H9 (cell line): Measurements from ENCODE around the gene VTA1. TPM values are rescaled to one million over a fixed set of nuclear protein-coding genes. Genes with fewer than 3 reads are reported as not detected.

Source experiments
- DNase-seq: peaks from one replicate; pipeline ENCODE4 v3.0.0-alpha.2; 2017
- H2AFZ ChIP-seq: one replicate; pipeline ENCODE4 v1.6.1; 2013; ENCODE audit warnings: mild to moderate bottlenecking, low read length, control low read depth, moderate library complexity
- H2AK5ac ChIP-seq: 2 replicates; pipeline ENCODE4 v1.6.1; 2013; ENCODE audit warnings: low read length, control low read depth, mixed read lengths; ENCODE audit not compliant: insufficient read length
- H2BK120ac ChIP-seq: one replicate; pipeline ENCODE4 v1.6.1; 2013; ENCODE audit warnings: low read depth, mild to moderate bottlenecking, low read length, control low read depth, inconsistent platforms; ENCODE audit not compliant: poor library complexity, severe bottlenecking
- H2BK12ac ChIP-seq: 2 replicates; pipeline ENCODE4 v1.6.1; 2013; ENCODE audit warnings: low read length, control low read depth, mixed read lengths, low read depth; ENCODE audit not compliant: insufficient read length
- H2BK15ac ChIP-seq: 2 replicates; pipeline ENCODE4 v1.6.1; 2013; ENCODE audit warnings: low read depth, low read length, control low read depth
- H2BK20ac ChIP-seq: one replicate; pipeline ENCODE4 v1.6.1; 2013; ENCODE audit warnings: low read depth, mild to moderate bottlenecking, low read length, control low read depth, inconsistent platforms; ENCODE audit not compliant: poor library complexity, severe bottlenecking
- H2BK5ac ChIP-seq: 2 replicates; pipeline ENCODE4 v1.6.1; 2013; ENCODE audit warnings: low read length, control low read depth, mixed read lengths; ENCODE audit not compliant: insufficient read length
- H3K14ac ChIP-seq: 2 replicates; pipeline ENCODE4 v1.6.1; 2013; ENCODE audit warnings: low read length, control low read depth; ENCODE audit not compliant: insufficient read depth
- H3K18ac ChIP-seq: 2 replicates; pipeline ENCODE4 v1.6.1; 2013; ENCODE audit warnings: low read depth, mild to moderate bottlenecking, mixed read lengths, low read length, control low read depth; ENCODE audit not compliant: insufficient read length
- H3K23ac ChIP-seq: 2 replicates; pipeline ENCODE4 v1.6.1; 2013; ENCODE audit warnings: low read length, control low read depth, mixed read lengths, low read depth; ENCODE audit not compliant: insufficient read length
- H3K23me2 ChIP-seq: 2 replicates; pipeline ENCODE4 v1.6.1; 2013; ENCODE audit warnings: low read depth, mild to moderate bottlenecking, mixed read lengths, low read length, control low read depth; ENCODE audit not compliant: insufficient read length, poor library complexity, severe bottlenecking
- H3K27ac ChIP-seq: 2 replicates; pipeline ENCODE4 v1.5.1; 2013; ENCODE audit warnings: low read length, control low read depth, mixed read lengths, low read depth; ENCODE audit not compliant: insufficient read length
- H3K27me3 ChIP-seq: 2 replicates; pipeline ENCODE4 v1.6.1; 2013; ENCODE audit warnings: low read length, control low read depth, inconsistent platforms; ENCODE audit not compliant: insufficient read depth
- H3K4ac ChIP-seq: 2 replicates; pipeline ENCODE4 v1.6.1; 2013; ENCODE audit warnings: low read depth, mild to moderate bottlenecking, control low read depth, inconsistent platforms, low read length, moderate library complexity
- H3K4me1 ChIP-seq: 2 replicates; pipeline ENCODE4 v1.6.1; 2013; ENCODE audit warnings: low read length, control low read depth, inconsistent platforms; ENCODE audit not compliant: insufficient read depth
- H3K4me2 ChIP-seq: 2 replicates; pipeline ENCODE4 v1.6.1; 2013; ENCODE audit warnings: low read length, control low read depth, mixed read lengths; ENCODE audit not compliant: insufficient read length, insufficient read depth
- H3K56ac ChIP-seq: 2 replicates; pipeline ENCODE4 v1.6.1; 2013; ENCODE audit warnings: low read depth, mild to moderate bottlenecking, mixed read lengths, low read length, control low read depth; ENCODE audit not compliant: insufficient read length
- H3K79me1 ChIP-seq: 2 replicates; pipeline ENCODE4 v1.6.1; 2013; ENCODE audit warnings: low read depth, mild to moderate bottlenecking, moderate library complexity, low read length, control low read depth, inconsistent platforms; ENCODE audit not compliant: insufficient read depth, poor library complexity, severe bottlenecking
- H3K79me2 ChIP-seq: 2 replicates; pipeline ENCODE4 v1.6.1; 2013; ENCODE audit warnings: low read length, control low read depth, inconsistent platforms; ENCODE audit not compliant: insufficient read depth
- H3K9ac ChIP-seq: 2 replicates; pipeline ENCODE4 v1.6.1; 2013; ENCODE audit warnings: low read length, control low read depth, mixed read lengths; ENCODE audit not compliant: insufficient read length; ENCODE audit errors: extremely low read depth
- H3K9me3 ChIP-seq: one replicate; pipeline ENCODE4 v1.6.1; 2013; ENCODE audit warnings: low read depth, low read length, inconsistent platforms; ENCODE audit not compliant: control insufficient read depth
- H3T11ph ChIP-seq: one replicate; pipeline ENCODE4 v1.6.1; 2013; ENCODE audit warnings: mild to moderate bottlenecking, low read length, control low read depth, inconsistent platforms
- H4K20me1 ChIP-seq: one replicate; pipeline ENCODE4 v1.6.1; 2013; ENCODE audit not compliant: control insufficient read depth, insufficient read length, insufficient read depth
- H4K5ac ChIP-seq: 2 replicates; pipeline ENCODE4 v1.6.1; 2013; ENCODE audit warnings: low read depth, mild to moderate bottlenecking, mixed read lengths, low read length, control low read depth; ENCODE audit not compliant: insufficient read length
- H4K8ac ChIP-seq: replicated peaks from 2 replicates; pipeline ENCODE4 v1.6.1; 2013; ENCODE audit warnings: low read length, control low read depth, mixed read lengths, low read depth; ENCODE audit not compliant: insufficient read length
- H4K91ac ChIP-seq: 2 replicates; pipeline ENCODE4 v1.6.1; 2013; ENCODE audit warnings: low read depth, mild to moderate bottlenecking, moderate library complexity, mixed read lengths, low read length, control low read depth; ENCODE audit not compliant: insufficient read length
- H3K27ac Mint-ChIP-seq, 3 experiments: 2 replicates in 2 of 3; 3 replicates in 1 of 3; pipeline ENCODE4 v1.8.0; 2020 to 2021; ENCODE audit warnings: mixed read lengths in 3 of 3, mild to moderate bottlenecking in 1 of 3, moderate library complexity in 1 of 3
- H3K27me3 Mint-ChIP-seq: 2 replicates; pipeline ENCODE4 v1.8.0; 2021; ENCODE audit warnings: low read depth, mild to moderate bottlenecking, moderate library complexity, mixed read lengths
- H3K36me3 Mint-ChIP-seq, 3 experiments: 2 replicates in 2 of 3; 3 replicates in 1 of 3; pipeline ENCODE4 v1.8.0; 2020 to 2021; ENCODE audit warnings: low read depth in 3 of 3, mixed read lengths in 3 of 3; ENCODE audit not compliant: insufficient read depth in 1 of 3
- H3K4me1 Mint-ChIP-seq, 2 experiments: 2 replicates each; pipeline ENCODE4 v1.8.0; 2020; ENCODE audit warnings: mixed read lengths in 2 of 2
- H3K4me3 Mint-ChIP-seq, 2 experiments: 2 replicates in 1 of 2; 3 replicates in 1 of 2; pipeline ENCODE4 v1.8.0; 2020 to 2021; ENCODE audit warnings: mild to moderate bottlenecking in 2 of 2, mixed read lengths in 2 of 2, moderate library complexity in 1 of 2
- H3K9me3 Mint-ChIP-seq, 2 experiments: 2 replicates in 1 of 2; 3 replicates in 1 of 2; pipeline ENCODE4 v1.8.0; 2020; ENCODE audit warnings: mild to moderate bottlenecking in 2 of 2, mixed read lengths in 2 of 2, moderate library complexity in 1 of 2
- CTCF ChIP-seq: fragments of 200-600 bp; sonication (generic); conservative IDR thresholded peaks from 3 replicates; pipeline ENCODE4 v1.8.0; 2021; ENCODE audit warnings: antibody characterized with exemption, mild to moderate bottlenecking
- WGBS: extraction: QIAGEN DNeasy Blood & Tissue Kit; methylation state at CpG from one replicate; pipeline ENCODE4 v1.1.7; 2013; ENCODE audit warnings: missing lambda C conversion rate, low lambda C conversion rate, mixed read lengths; ENCODE audit not compliant: insufficient read length; ENCODE audit errors: extremely low coverage; 5-methylcytosine and 5-hydroxymethylcytosine counted together
- total RNA-seq: library from RNA; stranded (reverse); gene quantifications from 2 replicates; pipeline ENCODE4 v1.2.1, GENCODE V29; 2021

Gene VTA1
- total RNA-seq, 1 experiment from 2014 or later, result 63.1 TPM

DNA sequence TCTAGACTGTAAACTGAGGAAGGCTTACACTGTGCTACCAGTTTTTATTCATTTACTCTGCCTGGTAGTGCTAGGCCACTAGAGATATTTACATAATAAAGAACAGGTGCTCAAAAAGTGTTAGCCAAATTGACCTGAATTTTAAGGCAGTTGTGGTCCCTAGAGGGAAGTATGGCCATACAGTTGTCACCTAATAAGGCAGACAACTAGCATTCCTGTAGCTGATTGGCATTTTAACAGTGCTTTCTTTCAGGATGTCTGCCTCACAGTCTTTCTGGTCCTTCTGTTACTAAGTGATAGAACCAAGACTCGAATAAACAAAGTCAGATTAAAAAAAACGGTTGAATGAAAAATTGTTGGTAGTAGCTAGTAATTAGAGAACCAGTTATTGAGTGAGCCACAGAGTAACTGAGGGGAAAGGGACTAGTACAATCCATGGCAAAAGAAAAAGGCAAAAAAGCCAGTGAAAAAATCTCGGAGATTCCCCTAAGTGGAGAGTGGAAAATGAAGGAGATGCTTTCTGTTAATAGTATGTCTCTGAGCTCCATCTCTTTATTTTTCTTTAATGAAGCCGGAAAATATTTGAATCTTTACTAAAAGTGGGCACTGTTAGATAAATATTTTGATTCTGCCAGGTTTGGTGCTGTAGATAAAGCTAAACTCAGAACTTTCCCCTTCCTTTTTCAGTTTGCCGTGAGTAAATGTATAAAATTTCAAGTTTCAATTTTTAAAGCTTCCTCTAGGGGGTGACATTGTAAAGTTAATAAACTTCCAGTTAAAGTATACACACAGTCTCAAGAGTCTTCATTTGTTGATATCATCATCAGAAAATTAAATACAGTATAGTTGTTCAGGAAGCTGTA, 9.1 kb downstream of the VTA1 start:
- no peak overlapping the region for H3K23ac ChIP-seq
- no peak overlapping the region for H4K91ac ChIP-seq
- Mint-ChIP-seq H3K4me1 (peaks cover 22 to 34% of the 10 kb centered on the region in 2 experiments), H3K27me3 (no peaks in the 10 kb centered on the region), H3K4me3 (no peak overlapping the region), H3K9me3 (no peaks in the 10 kb centered on the region), H3K36me3 (no peaks in the 10 kb centered on the region), H3K27ac (peak overlapping the region; percentile 77 to 96 (median 91); a peak in 6 of 7 replicates)
- H2BK5ac ChIP-seq, result no peak overlapping the region
- H3K56ac ChIP-seq, result no peak overlapping the region
- WGBS, result no CpG with 5 or more reads among the region's 5 CpGs
- H3K23me2 ChIP-seq, result no peaks in the 10 kb centered on the region
- peak overlapping the region; percentile 45 for H3T11ph ChIP-seq
- peak; percentile 65 for TF ChIP-seq CTCF
- H2AFZ ChIP-seq, result no peak overlapping the region
- H3K79me1 ChIP-seq, result peaks cover 4% of the 10 kb centered on the region
- no peak overlapping the region for H4K8ac ChIP-seq
- no peaks in the 10 kb centered on the region for H3K9me3 ChIP-seq
- H3K18ac ChIP-seq, result no peak overlapping the region
- H3K4me1 ChIP-seq, result no peaks in the 10 kb centered on the region
- DNase-seq, result peak; percentile 29
- H3K27me3 ChIP-seq, result no peaks in the 10 kb centered on the region
- H2BK15ac ChIP-seq, result no peak overlapping the region
- H3K27ac ChIP-seq, result peak overlapping the region; percentile 21
- no peak overlapping the region for H2BK12ac ChIP-seq
- peaks cover 14% of the 10 kb centered on the region; the same call in 1 of the 2 replicates for H3K79me2 ChIP-seq
- H3K14ac ChIP-seq, result no peak overlapping the region
- no peak overlapping the region for H4K5ac ChIP-seq
- H3K4me2 ChIP-seq, result peak overlapping the region; percentile 17
- H3K4ac ChIP-seq, result no peak overlapping the region; the same call in 1 of the 2 replicates
- no peak overlapping the region for H2AK5ac ChIP-seq
- H3K9ac ChIP-seq, result no peak overlapping the region
- H4K20me1 ChIP-seq, result no peaks in the 10 kb centered on the region
- H2BK120ac ChIP-seq, result peak overlapping the region; percentile 93
- no peak overlapping the region for H2BK20ac ChIP-seq
